ENCODE measurements around the gene TRERF1. TPM values are rescaled to one million over a fixed set of nuclear protein-coding genes. Genes with fewer than 3 reads are reported as not detected.

TRERF1 gene
- total and polyA plus RNA-seq, 2 of the 8 experiments (the other 6 are each of a cell fraction or from before 2014, with no cell fraction given), result 10.8 to 21.5 TPM

- H2BK12ac ChIP-seq (ENCODE audit: low read depth, low read length), result no peak overlapping the region
- H2BK20ac ChIP-seq (ENCODE audit: low read length), result no peak overlapping the region
- H3K27me3 ChIP-seq (replicated peaks in 1 of 4; ENCODE audit: control insufficient read depth in 3 of 4, extremely low read depth in 1 of 4, insufficient read depth in 3 of 4, low read length in 3 of 4), result peaks cover 0 to 3% (median 0%) of the 10 kb centered on the region in 4 experiments; a peak in 1 of 7 replicates
- H3K9ac ChIP-seq (replicated peaks in 1 of 4; ENCODE audit: extremely low read depth in 1 of 4, low read depth in 3 of 4, low read length in 3 of 4), result no peak overlapping the region
- H3K4me2 ChIP-seq (ENCODE audit: insufficient read depth in 1 of 2, low read depth in 2 of 2, low read length in 2 of 2), result no peak overlapping the region
- H3K27ac ChIP-seq (ENCODE audit: low read depth, low read length), result no peak overlapping the region
- H3K14ac ChIP-seq (ENCODE audit: insufficient read length), result no peak overlapping the region
- H3K36me3 ChIP-seq (ENCODE audit: control insufficient read depth in 2 of 4, insufficient read depth in 4 of 4, low read length in 3 of 4), result no peaks in the 10 kb centered on the region
- no peak overlapping the region for H2BK5ac ChIP-seq (ENCODE audit: low read depth, low read length)
- no peak for DNase-seq (ENCODE audit: low read depth in 1 of 2, low spot score in 2 of 2)
- H3K23me2 ChIP-seq (ENCODE audit: low read depth, low read length), result no peaks in the 10 kb centered on the region
- H3K56ac ChIP-seq (replicated peaks; ENCODE audit: insufficient read length, low read depth, low read length), result no peak overlapping the region
- H3K23ac ChIP-seq (ENCODE audit: insufficient read length), result no peak overlapping the region
- no peaks in the 10 kb centered on the region for H3K79me1 ChIP-seq (ENCODE audit: low read depth, low read length)
- H4K5ac ChIP-seq (ENCODE audit: insufficient read length, low read depth, low read length), result no peak overlapping the region
- no peak overlapping the region for H2AK5ac ChIP-seq (ENCODE audit: low read depth, low read length)
- H2BK15ac ChIP-seq (ENCODE audit: low read length), result no peak overlapping the region
- 84% methylated on average over 5 of the region's 5 CpGs; no CpG with 5 or more reads in 1 of the 2 experiments for WGBS, 2 experiments (ENCODE audit: extremely low coverage in 1 of 2, insufficient coverage in 1 of 2, insufficient read length in 1 of 2, insufficient replicate concordance in 2 of 2, low coverage in 1 of 2, low lambda C conversion rate in 2 of 2, missing lambda C conversion rate in 1 of 2)
- H3K4me3 ChIP-seq (ENCODE audit: extremely low read depth in 1 of 4, insufficient read depth in 2 of 4, low read depth in 3 of 4, low read length in 4 of 4), result no peak overlapping the region
- no peaks in the 10 kb centered on the region for H3K79me2 ChIP-seq (ENCODE audit: control insufficient read depth in 1 of 2, insufficient read depth in 2 of 2, low read length in 2 of 2)
- no peak overlapping the region for H3K18ac ChIP-seq (ENCODE audit: extremely low read depth, low read length)
- H3K4ac ChIP-seq (replicated peaks; ENCODE audit: insufficient read length, low read depth, low read length), result no peak overlapping the region
- TF ChIP-seq FOSL1 (IDR thresholded peaks at IDR 0.05; ENCODE audit: insufficient read depth, low read depth, low read length) (no peak), BACH1 (IDR thresholded peaks at IDR 0.05; ENCODE audit: low read length) (no peak), RAD21 (IDR thresholded peaks at IDR 0.05 in 1 of 2, conservative IDR thresholded peaks at IDR 0.05 in 1 of 2; ENCODE audit: low read depth in 2 of 2, low read length in 2 of 2) (no peak), BRCA1 (IDR thresholded peaks at IDR 0.05; ENCODE audit: low read depth, low read length) (no peak), JUN (IDR thresholded peaks at IDR 0.05; ENCODE audit: low read depth, low read length) (no peak)
- TF ChIP-seq, protein P1, sequence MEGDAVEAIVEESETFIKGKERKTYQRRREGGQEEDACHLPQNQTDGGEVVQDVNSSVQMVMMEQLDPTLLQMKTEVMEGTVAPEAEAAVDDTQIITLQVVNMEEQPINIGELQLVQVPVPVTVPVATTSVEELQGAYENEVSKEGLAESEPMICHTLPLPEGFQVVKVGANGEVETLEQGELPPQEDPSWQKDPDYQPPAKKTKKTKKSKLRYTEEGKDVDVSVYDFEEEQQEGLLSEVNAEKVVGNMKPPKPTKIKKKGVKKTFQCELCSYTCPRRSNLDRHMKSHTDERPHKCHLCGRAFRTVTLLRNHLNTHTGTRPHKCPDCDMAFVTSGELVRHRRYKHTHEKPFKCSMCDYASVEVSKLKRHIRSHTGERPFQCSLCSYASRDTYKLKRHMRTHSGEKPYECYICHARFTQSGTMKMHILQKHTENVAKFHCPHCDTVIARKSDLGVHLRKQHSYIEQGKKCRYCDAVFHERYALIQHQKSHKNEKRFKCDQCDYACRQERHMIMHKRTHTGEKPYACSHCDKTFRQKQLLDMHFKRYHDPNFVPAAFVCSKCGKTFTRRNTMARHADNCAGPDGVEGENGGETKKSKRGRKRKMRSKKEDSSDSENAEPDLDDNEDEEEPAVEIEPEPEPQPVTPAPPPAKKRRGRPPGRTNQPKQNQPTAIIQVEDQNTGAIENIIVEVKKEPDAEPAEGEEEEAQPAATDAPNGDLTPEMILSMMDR (IDR thresholded peaks at IDR 0.05; ENCODE audit: control extremely low read depth in 1 of 3, insufficient read depth in 1 of 3, low read depth in 1 of 3, low read length in 3 of 3), result no peak
- no peak overlapping the region for H2BK120ac ChIP-seq (replicated peaks; ENCODE audit: low read depth, low read length)
- H2AFZ ChIP-seq (ENCODE audit: low read length), result no peak overlapping the region
- CTCF ChIA-PET (ENCODE audit: partially characterized antibody), result interaction anchor here (1.2 to 3.3 kb wide), 3 partner anchors 12 to 94 kb away, joined by 5 to 11 read pairs (median 6); no protein-coding TSS in a partner anchor
- no peak overlapping the region for H4K8ac ChIP-seq (ENCODE audit: extremely low read depth, insufficient read depth, low read length)
- H3K4me1 ChIP-seq (replicated peaks in 1 of 4; ENCODE audit: control insufficient read depth in 3 of 4, insufficient read depth in 4 of 4, low read length in 3 of 4), result peaks cover 2 to 6% (median 4%) of the 10 kb centered on the region in 4 experiments
- H4K91ac ChIP-seq (replicated peaks; ENCODE audit: insufficient read length, low read length), result no peak overlapping the region
- no peak for FAIRE-seq
- H3K9me3 ChIP-seq (ENCODE audit: insufficient read depth in 2 of 2, low read depth in 1 of 2, low read length in 1 of 2), result no peaks in the 10 kb centered on the region
- H4K20me1 ChIP-seq (replicated peaks in 1 of 2; ENCODE audit: control insufficient read depth in 1 of 2, insufficient read depth in 2 of 2, low read length in 2 of 2), result no peaks in the 10 kb centered on the region
- POLR2A ChIA-PET (ENCODE audit: partially characterized antibody), result interaction anchor here (1.0 to 1.2 kb wide), 2 partner anchors 13 to 25 kb away, joined by 3 to 4 read pairs; no protein-coding TSS in a partner anchor
Observed at GRCh38 chr6:42190554-42191183, 261.1 kb downstream of the TRERF1 start.

Data from H1 (cell line).